GM19463 (cell line): ENCODE data around the gene HMGCL.
A peak's percentile ranks its signal among the peaks of the same experiment; 100 is the strongest.

Experiments used
- ATAC-seq: cut with Tn5 transposase; IDR thresholded peaks from one replicate; pipeline ENCODE4 v1.9.1; 2021; ENCODE audit warnings: mild to moderate bottlenecking, moderate library complexity; ENCODE audit not compliant: unreplicated experiment

Gene HMGCL

GRCh38 chr1:23779826-23780371 lies 45.3 kb downstream of the HMGCL start:
- no peak for ATAC-seq

- peak; percentile 74 for ATAC-seq
Measured at GRCh38 chr1:23777979-23778814, 47.0 kb downstream of the HMGCL start, which contains the start of gene PITHD1. PITHD1 (plus strand) TSS chr1:23778418; CDS start chr1:23778516, 98 bp downstream.

- ATAC-seq: no peak
Measured at GRCh38 chr1:23776217-23776616, 49.0 kb downstream of the HMGCL start.

- ATAC-seq: no peak
Measured at GRCh38 chr1:23774174-23774880, 50.9 kb downstream of the HMGCL start.

GRCh38 chr1:23772854-23773242 lies 52.4 kb downstream of the HMGCL start:
- ATAC-seq: no peak

- ATAC-seq: no peak
Measured at GRCh38 chr1:23772049-23772853, 53.0 kb downstream of the HMGCL start.

GRCh38 chr1:23768733-23769132 lies 56.5 kb downstream of the HMGCL start:
- no peak for ATAC-seq

GRCh38 chr1:23763041-23763577 lies 62.1 kb downstream of the HMGCL start:
- no peak for ATAC-seq

GRCh38 chr1:23759277-23759676 lies 66.0 kb downstream of the HMGCL start:
- no peak for ATAC-seq

GRCh38 chr1:23757812-23758211 lies 67.4 kb downstream of the HMGCL start:
- ATAC-seq: no peak

- no peak for ATAC-seq
Measured at GRCh38 chr1:23756676-23757075, 68.6 kb downstream of the HMGCL start.

- ATAC-seq: no peak
Measured at GRCh38 chr1:23752909-23753308, 72.3 kb downstream of the HMGCL start.
